K562 (cell line): ENCODE data around the gene CRABP2. TPM values are rescaled to one million over a fixed set of nuclear protein-coding genes. Genes with fewer than 3 reads are reported as not detected.
A peak's percentile ranks its signal among the peaks of the same experiment; 100 is the strongest.

ENCODE experiments used
- CC2D1A ChIP-seq: fragments of 450-650 bp; IDR thresholded peaks from 2 replicates; pipeline ENCODE4 v1.6.1; 2017; ENCODE audit warnings: mild to moderate bottlenecking
- FOXJ2 ChIP-seq: fragments of 200-800 bp; sonication (Bioruptor generic); IDR thresholded peaks from 2 replicates; pipeline ENCODE4 v1.6.1; 2016; ENCODE audit warnings: missing genetic modification characterization, missing compliant biosample characterization
- NCOR1 ChIP-seq: fragments of 450-650 bp; IDR thresholded peaks from 2 replicates; pipeline ENCODE4 v1.6.1; 2016; ENCODE audit warnings: mild to moderate bottlenecking, moderate library complexity
- SIN3A ChIP-seq, 2 experiments: fragments of 150-350 bp in 1 of 2; IDR thresholded peaks; 2 replicates each; pipeline ENCODE4 v1.6.1; 2011 to 2016; ENCODE audit warnings: borderline replicate concordance in 2 of 2, low read depth in 2 of 2, low read length in 2 of 2, mild to moderate bottlenecking in 2 of 2, moderate library complexity in 2 of 2; ENCODE audit not compliant: control insufficient read depth in 1 of 2
- U2AF1 ChIP-seq: fragments of 200-400 bp; formaldehyde crosslinking; optimal IDR thresholded peaks from 2 replicates; pipeline ENCODE3; 2017; ENCODE audit warnings: mild to moderate bottlenecking, low read depth, low read length, moderate library complexity
- ZBTB40 ChIP-seq, 2 experiments: fragments of 450-650 bp in 1 of 2; sonication (generic) in 1 of 2; formaldehyde crosslinking in 1 of 2; IDR thresholded peaks; 2 replicates each; pipeline versions ENCODE4 v1.7.1 to v1.9.0; 2016 to 2022; ENCODE audit warnings: inconsistent platforms in 1 of 2, mild to moderate bottlenecking in 1 of 2, missing genetic modification reagents in 1 of 2
- polyA plus RNA-seq, 8 experiments: library from polyadenylated mRNA; depleted of rRNA in 4 of 8; stranded (reverse) in 5 of 8; unstranded in 3 of 8; fragments of >200 nt; fragmentation: Nextera tagmentation in 2 of 8; fragmentation: Illumina TruSeq in 1 of 8; extraction: Ambion mirVana in 2 of 8; extraction: Trizol in 1 of 8; gene quantifications; 2 replicates each; pipeline versions ENCODE4 v1.2.1 to v1.2.3, GENCODE V29; 2011 to 2014; ENCODE audit warnings: inconsistent platforms in 1 of 8, missing spikeins in 1 of 8
- total RNA-seq, 7 experiments: library from RNA; depleted of rRNA in 6 of 7; stranded (reverse); fragments of >200 nt in 6 of 7; fragmentation: Illumina TruSeq in 2 of 7; extraction: Trizol in 2 of 7; gene quantifications; 2 replicates each; pipeline versions ENCODE4 v1.2.1 to v1.2.3, GENCODE V29; 2011 to 2021; ENCODE audit warnings: low replicate concordance in 1 of 7

CRABP2 gene
- total and polyA plus RNA-seq, 9 of the 15 experiments (the other 6 are each of a cell fraction or from before 2014, with no cell fraction given): 0.30 to 2.5 (median 0.82) TPM

- TF ChIP-seq ZBTB40 (IDR thresholded peaks at IDR 0.05) (peak; percentile 45), ZBTB40 (CRISPR knock-in tag; IDR thresholded peaks at IDR 0.05) (no peak), SIN3A (IDR thresholded peaks at IDR 0.05; ENCODE audit: borderline replicate concordance in 2 of 2, control insufficient read depth in 1 of 2, low read depth in 2 of 2, low read length in 2 of 2) (peak in 1 of 2 experiments; percentile 10; a peak in 1 of 4 replicates), U2AF1 (no peak), FOXJ2 (tag) (no peak), NCOR1 (0 out of 2 replicates have a peak, but pooled peaks have one; percentile 45), CC2D1A (no peak)
Measured at GRCh38 chr1:156749419-156750118, 44.2 kb upstream of the CRABP2 start (continued).
